Stimulated activated naive CD8-positive, alpha-beta T cell treated with anti-CD3 and anti-CD28 coated beads, Interleukin-15, amount 100 ng/mL, for 72 hours (primary cell): Measurements from ENCODE around the gene KANK2.
A peak's percentile ranks its signal among the peaks of the same experiment; 100 is the strongest.

Experiments used
- ATAC-seq: fragments of 150-1000 bp; cut with Tn5 transposase; 2 replicates; pipeline ENCODE4 v1.10.0; 2021; ENCODE audit warnings: mild to moderate bottlenecking, moderate library complexity
- DNase-seq, 2 donors: peaks; one replicate each; pipeline ENCODE4 v3.0.0; 2021 to 2022
- H3K27ac Mint-ChIP-seq, 2 donors: one replicate each; pipeline ENCODE4 v1.8.0; 2022; ENCODE audit warnings: mild to moderate bottlenecking in 2 of 2, mixed read lengths in 2 of 2, moderate library complexity in 2 of 2
- H3K27me3 Mint-ChIP-seq: one replicate; pipeline ENCODE4 v1.8.0; 2022; ENCODE audit warnings: mixed read lengths
- H3K4me1 Mint-ChIP-seq: one replicate; pipeline ENCODE4 v1.8.0; 2022; ENCODE audit warnings: mild to moderate bottlenecking, mixed read lengths
- H3K4me3 Mint-ChIP-seq, 2 donors: one replicate each; pipeline ENCODE4 v1.8.0; 2022; ENCODE audit warnings: mild to moderate bottlenecking in 2 of 2, mixed read lengths in 2 of 2, moderate library complexity in 1 of 2
- H3K9me3 Mint-ChIP-seq, 2 donors: one replicate each; pipeline ENCODE4 v1.8.0; 2022; ENCODE audit warnings: mixed read lengths in 2 of 2

Gene KANK2

GRCh38 chr19:11205939-11206570 lies 8.7 kb upstream of the KANK2 start:
- Mint-ChIP-seq H3K4me3 (no peak overlapping the region), H3K9me3 (peaks cover 12 to 13% of the 10 kb centered on the region in 2 donors), H3K27ac (peak overlapping the region in 1 of 2 donors; percentile 75), H3K27me3 (peaks cover 35% of the 10 kb centered on the region), H3K4me1 (peaks cover 11% of the 10 kb centered on the region)
- DNase-seq (no peak), ATAC-seq (no peak)

- Mint-ChIP-seq H3K9me3 (peaks cover 1 to 2% of the 10 kb centered on the region in 2 donors), H3K27ac (no peak overlapping the region), H3K27me3 (peaks cover 35% of the 10 kb centered on the region), H3K4me3 (no peak overlapping the region), H3K4me1 (peaks cover 11% of the 10 kb centered on the region)
- DNase-seq (no peak), ATAC-seq (peak; percentile 29)
Measured at GRCh38 chr19:11204943-11205349, 7.6 kb upstream of the KANK2 start.

GRCh38 chr19:11204076-11204602 lies 6.8 kb upstream of the KANK2 start:
- H3K4me3 Mint-ChIP-seq = no peak overlapping the region
- peaks cover 11% of the 10 kb centered on the region for H3K4me1 Mint-ChIP-seq
- no peak for DNase-seq
- no peak overlapping the region for H3K27ac Mint-ChIP-seq
- no peaks in the 10 kb centered on the region for H3K9me3 Mint-ChIP-seq
- H3K27me3 Mint-ChIP-seq = peaks cover 35% of the 10 kb centered on the region
- no peak for ATAC-seq

DNA sequence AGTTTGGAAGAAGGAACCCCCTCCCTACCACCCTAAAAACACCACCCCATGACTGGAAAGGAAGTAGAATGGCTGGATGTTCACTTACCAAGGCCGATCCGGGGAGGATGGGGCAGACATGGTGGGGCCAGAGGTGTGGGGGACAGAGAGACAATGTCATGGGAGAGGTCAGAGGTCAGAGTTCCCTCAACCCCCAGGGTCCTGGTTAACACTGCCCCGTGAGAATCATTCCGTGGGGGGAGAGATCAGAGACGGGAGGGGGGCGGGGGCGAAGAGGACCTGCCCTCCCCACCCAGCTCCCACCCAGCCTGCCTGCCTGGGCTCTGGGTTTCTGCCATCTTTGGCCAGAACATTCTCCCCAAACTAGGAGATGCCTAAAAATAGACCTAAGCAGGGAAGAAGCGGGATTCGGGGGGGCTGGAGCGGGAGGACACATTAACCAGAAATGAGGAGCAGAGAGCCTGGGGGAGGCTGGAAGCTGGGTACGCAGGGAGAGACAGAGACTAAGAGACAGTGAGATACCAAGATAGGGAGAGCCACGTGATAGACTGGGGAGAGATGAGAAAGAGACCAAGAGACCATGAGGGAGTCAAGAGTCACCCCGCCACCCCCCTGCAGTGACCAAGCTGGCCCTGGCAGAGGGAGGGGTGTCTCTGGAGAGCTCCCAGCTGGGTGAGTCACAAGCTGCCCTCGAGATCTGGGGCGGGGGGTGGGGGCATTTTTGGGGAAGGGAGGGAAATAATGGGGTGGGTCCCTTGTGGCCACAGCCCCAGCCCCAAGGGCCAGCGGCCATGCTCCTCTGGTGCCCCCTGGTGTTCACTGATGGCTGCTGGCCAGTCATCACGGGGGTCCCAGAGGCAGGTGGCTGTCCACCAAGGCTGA lies 6.1 kb upstream of the KANK2 start:
- Mint-ChIP-seq H3K27ac (no peak overlapping the region), H3K27me3 (peaks cover 35% of the 10 kb centered on the region), H3K9me3 (no peaks in the 10 kb centered on the region), H3K4me3 (no peak overlapping the region), H3K4me1 (peaks cover 11% of the 10 kb centered on the region)
- no peak for DNase-seq
- peak; percentile 21 for ATAC-seq

GRCh38 chr19:11202488-11203193 lies 5.3 kb upstream of the KANK2 start:
- Mint-ChIP-seq H3K27me3 (peaks cover 35% of the 10 kb centered on the region), H3K4me1 (peaks cover 11% of the 10 kb centered on the region), H3K4me3 (no peak overlapping the region), H3K27ac (no peak overlapping the region), H3K9me3 (no peaks in the 10 kb centered on the region)
- ATAC-seq = no peak
- no peak for DNase-seq

DNA sequence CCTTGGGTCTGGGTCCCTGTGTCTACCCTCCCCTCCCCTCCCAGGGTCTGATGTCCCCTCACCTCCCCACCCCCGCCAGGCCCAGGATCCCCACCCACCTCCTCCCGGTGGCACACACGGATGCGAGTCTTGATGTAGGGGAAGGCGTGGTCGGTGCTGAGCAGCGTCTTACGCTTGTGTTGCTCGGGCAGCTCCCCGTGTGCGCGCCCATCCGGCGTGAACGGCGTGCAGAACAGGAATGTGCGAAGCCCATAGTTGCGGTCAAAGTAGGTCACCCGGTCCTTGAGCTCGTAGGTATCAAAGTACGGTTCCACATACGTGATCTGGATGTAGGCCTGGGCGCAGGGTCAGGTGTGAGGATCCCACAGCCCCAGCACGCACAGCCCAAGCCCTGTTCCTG lies 4.4 kb upstream of the KANK2 start:
- H3K27me3 Mint-ChIP-seq = peaks cover 40% of the 10 kb centered on the region
- no peaks in the 10 kb centered on the region for H3K9me3 Mint-ChIP-seq
- H3K27ac Mint-ChIP-seq = no peak overlapping the region
- ATAC-seq (no peak), DNase-seq (no peak)
- H3K4me3 Mint-ChIP-seq = no peak overlapping the region
- H3K4me1 Mint-ChIP-seq = peaks cover 16% of the 10 kb centered on the region

GRCh38 chr19:11200931-11201330 lies 3.6 kb upstream of the KANK2 start:
- ATAC-seq (no peak), DNase-seq (no peak)
- H3K9me3 Mint-ChIP-seq = no peaks in the 10 kb centered on the region
- peaks cover 22% of the 10 kb centered on the region for H3K4me1 Mint-ChIP-seq
- peaks cover 45% of the 10 kb centered on the region for H3K27me3 Mint-ChIP-seq
- H3K27ac Mint-ChIP-seq = no peak overlapping the region
- H3K4me3 Mint-ChIP-seq = no peak overlapping the region

DNA sequence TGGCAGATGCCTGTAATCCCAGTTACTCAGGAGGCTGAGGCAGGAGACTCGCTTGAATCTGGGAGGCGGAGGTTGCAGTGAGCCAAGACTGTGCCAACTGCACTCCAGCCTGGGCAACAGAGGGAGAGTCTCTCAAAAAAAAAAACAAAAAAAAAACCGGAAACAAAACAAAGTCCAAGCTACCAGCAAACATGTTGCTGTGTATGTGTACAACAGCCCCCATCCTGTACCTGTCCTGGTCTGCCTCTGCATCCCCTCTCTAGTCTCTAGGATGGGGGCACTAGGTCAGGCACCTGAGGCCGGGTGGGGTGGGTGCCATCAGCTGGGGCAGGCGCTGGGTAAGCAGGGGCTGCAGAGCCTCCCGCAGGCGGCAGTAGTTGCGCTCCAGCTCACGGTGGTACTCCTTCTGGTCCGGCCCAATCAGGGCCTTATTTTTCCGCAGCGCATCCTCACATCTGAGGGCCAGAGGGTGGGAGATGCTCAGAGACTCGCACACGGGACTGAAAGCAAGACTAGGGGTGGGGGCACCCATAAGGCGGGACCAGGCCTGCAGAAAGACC lies 2.8 kb upstream of the KANK2 start:
- Mint-ChIP-seq H3K27me3 (peaks cover 49% of the 10 kb centered on the region), H3K9me3 (no peaks in the 10 kb centered on the region), H3K27ac (no peak overlapping the region), H3K4me1 (peaks cover 29% of the 10 kb centered on the region), H3K4me3 (no peak overlapping the region)
- DNase-seq (no peak), ATAC-seq (no peak)

DNA sequence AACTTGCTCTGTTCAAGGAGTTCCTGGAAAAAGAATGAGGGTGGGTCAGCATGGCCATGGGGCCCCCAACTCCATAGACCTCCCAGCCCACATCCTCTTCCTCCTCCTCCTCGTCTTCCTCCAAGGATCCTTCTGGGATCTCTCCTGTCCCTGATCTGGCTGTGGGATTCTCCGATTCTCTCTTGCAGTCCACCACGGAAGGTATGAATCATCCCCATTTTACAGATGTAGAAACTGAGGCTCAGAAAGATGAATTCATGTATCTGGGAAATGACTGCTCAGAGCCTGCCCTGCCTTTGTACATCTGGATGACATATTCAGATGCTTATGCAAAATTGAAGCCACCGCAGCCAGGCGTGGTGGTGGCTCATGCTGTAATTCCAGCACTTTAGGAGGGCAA lies 2.2 kb upstream of the KANK2 start:
- Mint-ChIP-seq H3K27me3 (peaks cover 44% of the 10 kb centered on the region), H3K4me1 (peaks cover 28% of the 10 kb centered on the region), H3K27ac (no peak overlapping the region), H3K4me3 (no peak overlapping the region), H3K9me3 (no peaks in the 10 kb centered on the region)
- ATAC-seq = no peak
- DNase-seq = no peak

- peaks cover 23% of the 10 kb centered on the region for H3K4me1 Mint-ChIP-seq
- DNase-seq = no peak
- peaks cover 38% of the 10 kb centered on the region for H3K27me3 Mint-ChIP-seq
- no peaks in the 10 kb centered on the region for H3K9me3 Mint-ChIP-seq
- H3K27ac Mint-ChIP-seq = no peak overlapping the region
- no peak for ATAC-seq
- H3K4me3 Mint-ChIP-seq = no peak overlapping the region
Measured at GRCh38 chr19:11198769-11199424, 1.6 kb upstream of the KANK2 start.

DNA sequence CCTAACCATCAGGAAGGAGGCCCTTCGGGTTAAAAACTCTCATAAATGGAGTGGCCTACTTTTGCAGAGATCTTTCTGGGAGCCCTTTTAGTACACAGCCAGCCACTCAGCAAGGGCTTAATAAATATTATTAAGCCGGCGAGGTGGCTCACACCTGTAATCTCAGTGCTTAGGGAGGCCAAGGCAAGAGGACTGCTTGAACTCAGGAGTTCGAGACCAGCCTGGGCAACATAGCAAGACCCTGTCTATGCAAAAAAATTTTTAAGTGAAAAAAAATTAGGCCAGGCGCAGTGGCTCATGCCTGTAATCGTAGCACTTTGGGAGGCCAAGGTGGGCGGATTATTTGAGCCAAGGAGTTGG lies 810 bp upstream of the KANK2 start:
- H3K4me1 Mint-ChIP-seq = peaks cover 23% of the 10 kb centered on the region
- DNase-seq (no peak), ATAC-seq (no peak)
- H3K27ac Mint-ChIP-seq = no peak overlapping the region
- H3K4me3 Mint-ChIP-seq = peak overlapping the region; percentile 56 to 77
- peaks cover 30% of the 10 kb centered on the region for H3K27me3 Mint-ChIP-seq
- H3K9me3 Mint-ChIP-seq = no peaks in the 10 kb centered on the region

GRCh38 chr19:11196406-11197287 lies 698 bp downstream of the KANK2 start:
- no peaks in the 10 kb centered on the region for H3K9me3 Mint-ChIP-seq
- peaks cover 23% of the 10 kb centered on the region for H3K4me1 Mint-ChIP-seq
- ATAC-seq (peak; percentile 10), DNase-seq (no peak)
- H3K4me3 Mint-ChIP-seq = peak overlapping the region; percentile 73 to 79
- H3K27me3 Mint-ChIP-seq = peaks cover 23% of the 10 kb centered on the region
- H3K27ac Mint-ChIP-seq = no peak overlapping the region

GRCh38 chr19:11195681-11196080 lies 1.7 kb downstream of the KANK2 start:
- no peak overlapping the region for H3K4me3 Mint-ChIP-seq
- no peaks in the 10 kb centered on the region for H3K9me3 Mint-ChIP-seq
- no peak overlapping the region for H3K27ac Mint-ChIP-seq
- ATAC-seq (no peak), DNase-seq (no peak)
- H3K27me3 Mint-ChIP-seq = peaks cover 23% of the 10 kb centered on the region
- H3K4me1 Mint-ChIP-seq = peaks cover 23% of the 10 kb centered on the region
